Measurements from ENCODE around the gene MBP. TPM values are rescaled to one million over a fixed set of nuclear protein-coding genes. Genes with fewer than 3 reads are reported as not detected.

The MBP gene
- total and polyA plus RNA-seq, 10 of the 15 experiments (the other 5 are each of a cell fraction or from before 2014, with no cell fraction given) = 12.2 to 67.8 (median 42.1) TPM

GRCh38 chr18:76997951-76998808 lies 134.4 kb downstream of the MBP start:
- RAD21 ChIA-PET (ENCODE audit: unreplicated experiment) = interaction anchor here (1.0 kb wide), 1 partner anchor 213 kb away, joined by 7 read pairs; no protein-coding TSS in a partner anchor
- Histone ChIP-seq H4K20me1 (ENCODE audit: control insufficient read depth, insufficient read depth) (no peaks in the 10 kb centered on the region), H2AFZ (ENCODE audit: control insufficient read depth, low read depth, low read length) (no peak overlapping the region), H3K9me3 (replicated peaks; ENCODE audit: control insufficient read depth, insufficient read depth, low read length) (no peaks in the 10 kb centered on the region), H3K27ac (ENCODE audit: control insufficient read depth, insufficient read depth) (no peak overlapping the region), H3K36me3 (ENCODE audit: control insufficient read depth in 2 of 2, insufficient read depth in 2 of 2, low read length in 1 of 2) (no peaks in the 10 kb centered on the region), H3K4me3 (no peak overlapping the region), H3K4me2 (ENCODE audit: control insufficient read depth, insufficient read depth) (no peak overlapping the region), H3K27me3 (replicated peaks in 1 of 2; ENCODE audit: control insufficient read depth in 2 of 2, insufficient read depth in 2 of 2, low read length in 1 of 2) (no peaks in the 10 kb centered on the region), H3K9ac (ENCODE audit: control insufficient read depth, insufficient read depth, low read length) (no peak overlapping the region), H3K79me2 (ENCODE audit: control insufficient read depth, insufficient read depth, low read length) (no peaks in the 10 kb centered on the region), H3K4me1 (ENCODE audit: control insufficient read depth, insufficient read depth, low read length) (no peaks in the 10 kb centered on the region)
- TF ChIP-seq YY1 (IDR thresholded peaks at IDR 0.05; ENCODE audit: low read depth, low read length) (no peak), DPF2 (IDR thresholded peaks at IDR 0.05) (no peak), CUX1 (IDR thresholded peaks at IDR 0.05; ENCODE audit: insufficient replicate concordance, low read depth, low read length) (no peak), GATAD2B (conservative IDR thresholded peaks at IDR 0.05; ENCODE audit: low read depth) (no peak), BCLAF1 (IDR thresholded peaks at IDR 0.05) (no peak), SREBF1 (IDR thresholded peaks at IDR 0.05; ENCODE audit: low read length) (no peak), SMAD5 (IDR thresholded peaks at IDR 0.05; ENCODE audit: low read depth) (no peak), CEBPZ (IDR thresholded peaks at IDR 0.05; ENCODE audit: low read depth, low read length) (no peak), ZNF622 (IDR thresholded peaks at IDR 0.05) (no peak), HCFC1 (IDR thresholded peaks at IDR 0.05; ENCODE audit: low read length) (no peak)
- intact Hi-C loops (cut with micrococcal nuclease; ENCODE audit: unreplicated experiment) = no loop called here
- 81% methylated on average over 38 of the region's 38 CpGs for WGBS (ENCODE audit: insufficient coverage, insufficient replicate concordance, low lambda C conversion rate, missing lambda C conversion rate)
- POLR2A ChIA-PET = no interaction called here
- SMC1A ChIA-PET (ENCODE audit: uncharacterized antibody, unreplicated experiment) = interaction anchor here (1.1 to 3.4 kb wide), 4 partner anchors 16 to 214 kb away, joined by 3 to 82 read pairs (median 16); no protein-coding TSS in a partner anchor
- no TSS peak for BruUV-seq (replicated peaks)
- CTCF ChIA-PET = interaction anchor here (1.0 to 4.4 kb wide), 6 partner anchors 12 to 214 kb away, joined by 3 to 143 read pairs (median 20); no protein-coding TSS in a partner anchor
- FAIRE-seq (no peak), DNase-seq (ENCODE audit: low read depth, low spot score) (no peak), ATAC-seq (no peak)
- in situ Hi-C loops (cut with MboI) = no loop called here

All from GM12878 (cell line).